ENCODE data around the gene PCNX2. TPM values are rescaled to one million over a fixed set of nuclear protein-coding genes. Genes with fewer than 3 reads are reported as not detected.

PCNX2 gene
- polyA plus RNA-seq, 1 donor (not counting 4 experiments of a cell fraction or from before 2014, with no cell fraction given), result 18.0 TPM

DNA sequence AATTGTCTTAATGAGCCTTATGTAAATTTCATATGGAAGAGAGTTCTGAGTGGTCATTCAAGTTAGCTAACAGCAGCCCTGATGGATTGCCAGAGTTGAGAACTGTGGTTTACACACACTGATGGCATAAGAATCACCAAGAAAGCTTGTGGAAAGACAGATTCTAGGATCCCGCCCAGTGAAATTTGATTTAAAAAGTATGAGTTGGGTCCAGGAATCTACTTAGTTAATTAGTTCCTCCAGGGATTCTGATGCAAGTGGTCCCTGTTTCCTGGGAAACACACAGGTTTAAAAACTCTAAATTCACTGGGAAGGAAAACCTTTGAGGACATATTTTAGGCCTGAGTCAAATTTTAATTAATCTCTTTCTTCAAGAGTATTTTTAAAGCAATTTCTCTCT, 200.8 kb downstream of the PCNX2 start:
- Histone ChIP-seq H3K27me3 (ENCODE audit: control insufficient read depth, extremely low read depth, insufficient read depth, low read length) (no peaks in the 10 kb centered on the region), H3K4me1 (ENCODE audit: control insufficient read depth, extremely low read depth, insufficient read depth, low read length) (peaks cover 31% of the 10 kb centered on the region), H3K9me1 (ENCODE audit: control insufficient read depth, extremely low read depth, insufficient read depth, low read length) (no peaks in the 10 kb centered on the region), H3K4me2 (ENCODE audit: control insufficient read depth, extremely low read depth, insufficient read depth, low read depth, low read length) (no peak overlapping the region), H3K9me3 (ENCODE audit: control insufficient read depth, low read depth, low read length) (no peaks in the 10 kb centered on the region), H2AFZ (ENCODE audit: control insufficient read depth, low read length) (no peak overlapping the region), H4K20me1 (ENCODE audit: control insufficient read depth, extremely low read depth, insufficient read depth, low read length) (no peaks in the 10 kb centered on the region), H3K4me3 (ENCODE audit: control insufficient read depth in 2 of 3, extremely low read depth in 1 of 3, insufficient read depth in 2 of 3, low read depth in 1 of 3, low read length in 3 of 3) (no peak overlapping the region), H3K79me2 (ENCODE audit: control insufficient read depth, insufficient read depth, low read length) (no peaks in the 10 kb centered on the region), H3K36me3 (ENCODE audit: control insufficient read depth in 2 of 2, extremely low read depth in 1 of 2, insufficient read depth in 2 of 2, low read length in 2 of 2) (peaks cover 1 to 2% of the 10 kb centered on the region in 2 experiments), H3K27ac (ENCODE audit: control insufficient read depth, insufficient read depth, low read length) (no peak overlapping the region), H3K9ac (ENCODE audit: control insufficient read depth, extremely low read depth, insufficient read depth, low read length) (no peak overlapping the region)
- DNase-seq (ENCODE audit: low read depth, low spot score), result no peak
- TF ChIP-seq, protein P1, sequence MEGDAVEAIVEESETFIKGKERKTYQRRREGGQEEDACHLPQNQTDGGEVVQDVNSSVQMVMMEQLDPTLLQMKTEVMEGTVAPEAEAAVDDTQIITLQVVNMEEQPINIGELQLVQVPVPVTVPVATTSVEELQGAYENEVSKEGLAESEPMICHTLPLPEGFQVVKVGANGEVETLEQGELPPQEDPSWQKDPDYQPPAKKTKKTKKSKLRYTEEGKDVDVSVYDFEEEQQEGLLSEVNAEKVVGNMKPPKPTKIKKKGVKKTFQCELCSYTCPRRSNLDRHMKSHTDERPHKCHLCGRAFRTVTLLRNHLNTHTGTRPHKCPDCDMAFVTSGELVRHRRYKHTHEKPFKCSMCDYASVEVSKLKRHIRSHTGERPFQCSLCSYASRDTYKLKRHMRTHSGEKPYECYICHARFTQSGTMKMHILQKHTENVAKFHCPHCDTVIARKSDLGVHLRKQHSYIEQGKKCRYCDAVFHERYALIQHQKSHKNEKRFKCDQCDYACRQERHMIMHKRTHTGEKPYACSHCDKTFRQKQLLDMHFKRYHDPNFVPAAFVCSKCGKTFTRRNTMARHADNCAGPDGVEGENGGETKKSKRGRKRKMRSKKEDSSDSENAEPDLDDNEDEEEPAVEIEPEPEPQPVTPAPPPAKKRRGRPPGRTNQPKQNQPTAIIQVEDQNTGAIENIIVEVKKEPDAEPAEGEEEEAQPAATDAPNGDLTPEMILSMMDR (optimal IDR thresholded peaks at IDR 0.05 in 1 of 3, IDR thresholded peaks at IDR 0.05 in 1 of 3, conservative IDR thresholded peaks at IDR 0.05 in 1 of 3; ENCODE audit: extremely low read depth in 1 of 3, insufficient read depth in 2 of 3, low read length in 3 of 3), result no peak
- TF ChIP-seq EZH2 (IDR thresholded peaks at IDR 0.05; ENCODE audit: low read length), result no peak
- dilution Hi-C loops (cut with MboI; ENCODE audit: extremely low pct_ligation_motif_present, low sequenced_read_pairs), result no loop called here
- no peak for FAIRE-seq

DNA sequence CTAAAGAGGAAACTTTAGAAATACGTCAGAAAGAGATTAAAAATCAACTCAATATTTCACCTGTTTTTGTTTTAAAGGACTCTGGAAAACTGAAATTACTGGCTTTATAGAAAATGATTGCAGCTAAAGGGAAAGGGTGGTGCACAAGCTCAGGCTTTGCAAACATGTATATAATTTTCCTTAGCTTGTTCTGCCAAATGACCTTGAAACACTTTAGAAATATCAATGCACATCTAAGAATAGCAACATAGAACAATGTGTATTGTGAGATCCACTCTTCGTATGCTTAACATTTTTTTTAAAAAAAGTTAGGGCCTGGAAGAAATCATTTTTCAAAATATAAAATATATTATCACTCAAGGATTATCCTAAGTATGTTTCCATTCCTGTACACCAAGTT, 201.3 kb downstream of the PCNX2 start:
- H3K4me3 ChIP-seq (ENCODE audit: control insufficient read depth in 2 of 3, extremely low read depth in 1 of 3, insufficient read depth in 2 of 3, low read depth in 1 of 3, low read length in 3 of 3), result no peak overlapping the region
- TF ChIP-seq EZH2 (IDR thresholded peaks at IDR 0.05; ENCODE audit: low read length), result no peak
- TF ChIP-seq, protein P1 (optimal IDR thresholded peaks at IDR 0.05 in 1 of 3, IDR thresholded peaks at IDR 0.05 in 1 of 3, conservative IDR thresholded peaks at IDR 0.05 in 1 of 3; ENCODE audit: extremely low read depth in 1 of 3, insufficient read depth in 2 of 3, low read length in 3 of 3), result no peak
- peaks cover 1 to 3% of the 10 kb centered on the region in 2 experiments for H3K36me3 ChIP-seq (ENCODE audit: control insufficient read depth in 2 of 2, extremely low read depth in 1 of 2, insufficient read depth in 2 of 2, low read length in 2 of 2)
- H3K9me3 ChIP-seq (ENCODE audit: control insufficient read depth, low read depth, low read length), result no peaks in the 10 kb centered on the region
- H3K79me2 ChIP-seq (ENCODE audit: control insufficient read depth, insufficient read depth, low read length), result no peaks in the 10 kb centered on the region
- peaks cover 30% of the 10 kb centered on the region for H3K4me1 ChIP-seq (ENCODE audit: control insufficient read depth, extremely low read depth, insufficient read depth, low read length)
- no peaks in the 10 kb centered on the region for H4K20me1 ChIP-seq (ENCODE audit: control insufficient read depth, extremely low read depth, insufficient read depth, low read length)
- FAIRE-seq, result no peak
- H3K9me1 ChIP-seq (ENCODE audit: control insufficient read depth, extremely low read depth, insufficient read depth, low read length), result no peaks in the 10 kb centered on the region
- dilution Hi-C loops (cut with MboI; ENCODE audit: extremely low pct_ligation_motif_present, low sequenced_read_pairs), result no loop called here
- no peak overlapping the region for H3K9ac ChIP-seq (ENCODE audit: control insufficient read depth, extremely low read depth, insufficient read depth, low read length)
- DNase-seq (ENCODE audit: low read depth, low spot score), result no peak
- H3K27ac ChIP-seq (ENCODE audit: control insufficient read depth, insufficient read depth, low read length), result no peak overlapping the region
- no peaks in the 10 kb centered on the region for H3K27me3 ChIP-seq (ENCODE audit: control insufficient read depth, extremely low read depth, insufficient read depth, low read length)
- no peak overlapping the region for H2AFZ ChIP-seq (ENCODE audit: control insufficient read depth, low read length)
- H3K4me2 ChIP-seq (ENCODE audit: control insufficient read depth, extremely low read depth, insufficient read depth, low read depth, low read length), result no peak overlapping the region
